ENCODE results near the gene GTF2A1.

Gene GTF2A1

DNA sequence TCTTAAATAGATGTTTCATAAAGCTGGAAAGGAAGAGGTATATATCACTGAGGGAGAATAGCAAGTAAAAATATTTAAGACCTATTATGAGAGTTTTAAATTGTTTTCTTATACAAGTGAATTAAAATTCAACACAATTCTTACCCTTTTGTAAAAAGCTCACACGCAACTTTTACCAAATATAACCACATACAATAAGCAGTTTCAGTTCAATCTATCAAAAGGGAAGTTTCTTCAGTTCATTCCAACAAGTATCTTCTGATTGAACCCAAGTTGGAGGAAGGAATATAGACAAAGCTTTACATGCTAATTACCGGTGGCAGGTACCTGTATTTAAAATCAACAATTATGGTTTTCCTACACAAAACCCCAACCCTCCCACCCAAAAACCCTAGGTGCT, 41.1 kb downstream of the GTF2A1 start:
- DNase-seq = no peak

DNA sequence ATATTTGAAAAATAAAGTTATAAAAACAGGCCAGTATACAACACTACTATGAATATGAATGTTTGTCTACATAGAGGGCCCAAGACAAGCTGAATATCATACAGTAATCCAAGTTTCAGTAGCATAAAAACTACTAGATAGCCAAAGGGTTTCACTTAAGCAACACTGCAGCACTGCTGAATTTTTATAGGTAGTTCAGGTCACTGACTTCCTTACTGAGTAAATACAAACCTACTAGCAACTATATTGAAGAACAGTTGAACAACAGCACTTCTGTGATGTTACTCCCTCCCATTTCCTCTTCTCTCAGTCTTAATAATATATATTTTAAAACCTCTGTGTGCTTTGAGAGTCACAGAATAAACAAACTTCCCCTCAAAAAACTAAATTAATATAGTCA, 42.7 kb downstream of the GTF2A1 start:
- DNase-seq = no peak

DNA sequence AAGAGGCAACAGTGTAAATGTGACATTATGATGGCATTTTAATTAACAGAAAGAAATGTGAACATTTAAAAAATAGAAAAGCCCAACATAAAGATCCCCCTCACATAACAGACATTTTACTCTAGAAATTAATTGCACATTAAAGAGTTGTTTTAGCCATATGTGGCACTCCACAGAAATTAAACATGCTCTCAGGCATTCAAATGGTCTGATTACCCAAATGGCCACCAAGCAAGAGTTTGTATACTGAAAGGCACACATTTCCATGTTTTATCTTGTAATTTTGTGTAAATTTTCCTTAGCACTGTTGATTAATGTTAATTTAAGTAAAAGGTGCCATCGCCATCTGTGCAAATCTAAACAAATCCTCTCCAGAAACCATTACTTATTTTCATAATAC, 43.5 kb downstream of the GTF2A1 start:
- DNase-seq = no peak

DNA sequence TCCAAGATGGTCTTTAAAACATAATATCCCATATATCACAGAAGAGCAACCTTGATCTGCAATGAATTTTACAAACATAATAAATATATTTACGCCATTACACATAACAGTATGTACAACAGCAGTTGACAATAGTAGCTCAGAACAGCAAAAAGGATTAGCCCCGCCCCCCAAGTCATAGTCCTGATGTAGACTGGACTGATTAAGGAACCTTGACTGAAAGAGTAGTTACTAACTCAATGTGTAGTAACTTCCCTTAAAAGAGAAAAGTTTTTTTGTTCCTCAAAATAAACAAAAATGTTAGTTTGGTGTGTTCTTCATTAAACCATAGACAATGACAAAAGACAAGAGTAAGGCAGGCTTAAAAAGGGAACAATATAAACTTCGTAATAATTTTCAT, 44.5 kb downstream of the GTF2A1 start:
- DNase-seq = no peak

- no peak for DNase-seq
Measured at GRCh38 chr14:81172881-81173280, 47.9 kb downstream of the GTF2A1 start.

- DNase-seq = no peak
Measured at GRCh38 chr14:81172353-81172752, 48.4 kb downstream of the GTF2A1 start.

DNA sequence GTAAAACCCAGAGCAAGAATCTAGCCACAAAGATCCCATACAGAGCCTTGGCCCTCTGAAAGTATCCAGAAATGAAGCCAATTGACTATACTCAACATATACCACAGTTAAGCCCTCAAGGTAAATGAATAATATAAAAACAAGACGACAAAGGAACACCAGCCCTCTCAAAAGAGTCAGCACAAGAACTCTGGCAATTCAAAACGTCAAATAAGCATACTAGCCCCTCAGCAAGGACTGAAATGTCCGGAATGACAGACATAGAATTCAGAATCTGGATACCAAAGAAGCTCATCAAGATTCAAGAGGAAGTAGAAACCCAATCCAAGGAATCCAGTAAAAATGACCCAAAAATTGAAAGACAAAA, 49.9 kb downstream of the GTF2A1 start:
- no peak for DNase-seq

DNA sequence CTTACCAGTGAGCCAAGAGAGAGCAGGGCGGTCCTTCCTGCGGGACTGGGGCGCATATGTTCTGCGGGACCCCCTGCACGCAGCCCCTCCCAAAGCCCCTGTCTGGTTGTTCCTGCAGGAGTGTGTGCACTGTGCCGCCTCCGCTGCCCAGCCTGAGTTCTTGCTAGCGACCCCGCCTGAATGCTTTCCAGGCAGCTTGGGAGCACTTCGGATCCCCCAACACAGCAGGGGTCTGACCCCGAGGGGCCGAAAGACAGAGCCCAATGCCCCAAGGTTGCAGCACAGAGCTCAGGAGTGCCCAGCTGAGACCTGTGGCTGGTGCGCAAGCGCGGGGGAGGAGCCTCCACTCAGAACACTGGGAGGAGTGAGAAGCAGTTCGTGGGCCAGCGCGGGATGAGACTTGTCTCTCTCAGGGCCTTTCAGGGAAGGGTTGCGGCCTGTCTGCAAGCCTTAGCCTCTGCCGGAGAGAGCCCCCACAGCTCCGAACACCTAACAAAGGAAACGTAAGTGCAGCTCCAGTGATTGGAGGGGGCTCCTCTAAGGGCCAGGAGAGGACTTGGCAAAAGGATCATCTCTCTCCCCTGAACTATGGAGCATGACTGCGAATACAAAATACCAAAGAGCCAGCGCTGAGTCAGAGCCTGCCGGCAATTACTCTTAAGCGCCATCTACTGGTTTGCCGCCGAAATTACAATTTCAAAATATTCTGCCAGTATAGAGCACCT, 50.5 kb downstream of the GTF2A1 start:
- peak; percentile 97 for DNase-seq

DNA sequence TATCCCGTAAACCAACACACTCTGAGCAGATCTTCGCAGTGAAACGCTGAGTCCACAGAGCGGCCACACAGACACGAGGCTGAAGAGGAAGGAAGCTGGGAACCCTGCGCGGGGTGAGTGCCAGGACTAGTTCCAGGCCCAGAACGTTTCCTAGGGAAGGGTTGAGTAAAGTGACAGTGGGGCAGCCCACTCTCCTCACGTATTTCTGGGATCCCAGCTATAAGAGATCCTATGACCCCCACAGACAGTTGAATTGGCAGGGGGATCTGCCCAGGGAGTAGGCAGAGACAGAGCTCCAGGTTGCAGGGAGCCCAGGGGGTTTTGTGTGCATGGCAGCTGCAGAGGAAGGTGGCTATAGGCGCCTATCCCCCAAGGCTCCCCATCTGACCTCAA, 51.1 kb downstream of the GTF2A1 start:
- DNase-seq = no peak

GRCh38 chr14:81169267-81169666, 51.5 kb downstream of the GTF2A1 start:
- DNase-seq = no peak

GRCh38 chr14:81166121-81166520, 54.6 kb downstream of the GTF2A1 start:
- no peak for DNase-seq

DNA sequence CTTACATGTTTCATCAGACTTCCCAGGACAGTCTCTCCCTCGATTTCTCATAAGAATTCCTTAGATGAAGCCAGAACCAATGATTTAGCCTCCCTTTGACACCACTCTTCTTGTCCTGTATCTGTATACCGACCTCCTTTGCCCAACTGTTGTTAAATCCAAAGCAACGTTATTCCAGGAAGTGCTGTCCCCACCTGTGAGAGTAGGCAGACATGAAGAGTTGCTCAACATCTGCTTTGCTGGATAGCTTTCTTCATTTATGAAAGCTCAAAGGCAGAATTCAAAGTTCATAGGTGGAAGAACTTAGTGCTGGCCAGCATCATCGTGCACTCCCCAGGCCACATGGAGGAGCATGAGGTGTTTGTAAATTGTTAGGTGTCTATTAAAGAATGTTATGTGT, 55.6 kb downstream of the GTF2A1 start:
- no peak for DNase-seq

GRCh38 chr14:81164167-81164774, 56.5 kb downstream of the GTF2A1 start:
- no peak for DNase-seq

DNA sequence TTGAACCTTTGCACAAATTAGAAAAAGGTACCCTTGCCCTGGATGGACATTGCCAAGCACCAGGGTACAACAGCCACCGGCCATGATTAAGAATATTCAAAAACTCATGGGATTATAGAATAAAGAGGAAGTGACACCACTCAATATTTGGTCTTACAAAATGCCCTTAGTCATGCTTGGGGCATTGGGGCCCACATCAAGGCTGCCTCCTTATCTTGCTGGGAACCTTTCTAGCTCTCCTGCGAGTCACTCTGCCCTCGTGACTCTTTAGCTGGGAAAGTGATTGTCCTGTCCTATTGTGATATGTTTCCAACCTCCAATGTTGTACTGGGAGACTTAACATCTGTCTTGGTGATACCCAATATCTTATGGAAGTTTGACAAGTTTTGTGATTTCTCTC, 57.8 kb downstream of the GTF2A1 start:
- no peak for DNase-seq

DNA sequence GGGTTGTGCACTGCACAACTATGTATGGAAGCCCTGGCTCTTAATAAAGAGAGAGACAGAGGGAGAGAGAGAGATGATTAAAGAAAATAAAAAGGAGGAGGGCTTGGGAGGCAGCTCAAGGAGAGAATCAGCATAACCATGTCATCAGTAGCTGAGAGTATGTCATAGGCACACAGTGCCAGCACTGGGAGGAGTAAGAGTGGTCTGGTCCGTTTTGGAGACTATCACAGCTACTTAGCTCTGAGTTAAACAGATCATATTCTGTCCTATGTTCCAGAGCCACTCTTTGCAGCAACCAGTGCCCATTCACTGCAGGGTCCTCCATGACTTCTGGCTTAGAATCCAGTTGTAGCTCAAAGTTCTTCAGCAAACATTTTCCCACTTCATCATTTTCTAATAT, 59.0 kb downstream of the GTF2A1 start:
- DNase-seq = no peak

DNA sequence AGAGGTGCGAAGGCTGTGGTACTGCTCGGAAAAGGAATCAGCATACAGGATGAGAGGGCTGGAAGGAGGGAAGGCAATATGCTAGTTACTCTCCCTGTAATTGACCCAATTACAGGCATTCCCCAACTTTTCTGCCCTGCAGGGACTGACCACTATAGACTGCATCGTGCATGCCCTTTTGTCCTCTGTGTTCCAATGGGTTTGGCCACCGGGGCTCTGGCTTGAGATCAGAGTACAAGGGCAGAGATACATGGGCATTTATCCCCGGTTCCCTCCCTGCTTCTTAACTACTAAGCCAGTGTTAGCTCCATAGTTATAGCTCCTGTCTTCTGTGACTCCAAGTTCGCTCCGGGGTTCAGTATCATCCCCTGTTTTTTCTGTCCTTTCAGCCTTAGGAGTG, 59.7 kb downstream of the GTF2A1 start:
- DNase-seq = no peak

DNA sequence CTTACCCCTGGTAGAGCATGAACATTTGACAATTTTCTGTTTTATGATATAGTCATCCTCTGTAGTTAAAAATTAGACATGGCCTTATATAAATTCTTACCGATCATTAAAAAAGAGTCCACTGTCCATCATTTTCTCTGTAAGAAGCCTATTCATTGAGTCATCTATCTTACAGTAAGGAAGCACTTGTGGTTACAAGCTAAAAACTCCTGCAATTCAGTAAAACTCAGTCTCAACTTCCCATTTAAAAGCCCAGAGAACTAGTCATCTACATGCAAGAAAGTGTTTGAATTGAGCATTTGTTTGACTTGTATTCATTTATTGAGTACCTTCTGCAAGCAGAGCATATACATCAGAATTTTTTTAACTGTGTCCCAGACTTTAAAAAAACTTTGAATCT, 63.3 kb downstream of the GTF2A1 start:
- DNase-seq = no peak

- DNase-seq = no peak
Measured at GRCh38 chr14:81153187-81153586, 67.6 kb downstream of the GTF2A1 start.

GRCh38 chr14:81148635-81149034, 72.1 kb downstream of the GTF2A1 start:
- no peak for DNase-seq

DNA sequence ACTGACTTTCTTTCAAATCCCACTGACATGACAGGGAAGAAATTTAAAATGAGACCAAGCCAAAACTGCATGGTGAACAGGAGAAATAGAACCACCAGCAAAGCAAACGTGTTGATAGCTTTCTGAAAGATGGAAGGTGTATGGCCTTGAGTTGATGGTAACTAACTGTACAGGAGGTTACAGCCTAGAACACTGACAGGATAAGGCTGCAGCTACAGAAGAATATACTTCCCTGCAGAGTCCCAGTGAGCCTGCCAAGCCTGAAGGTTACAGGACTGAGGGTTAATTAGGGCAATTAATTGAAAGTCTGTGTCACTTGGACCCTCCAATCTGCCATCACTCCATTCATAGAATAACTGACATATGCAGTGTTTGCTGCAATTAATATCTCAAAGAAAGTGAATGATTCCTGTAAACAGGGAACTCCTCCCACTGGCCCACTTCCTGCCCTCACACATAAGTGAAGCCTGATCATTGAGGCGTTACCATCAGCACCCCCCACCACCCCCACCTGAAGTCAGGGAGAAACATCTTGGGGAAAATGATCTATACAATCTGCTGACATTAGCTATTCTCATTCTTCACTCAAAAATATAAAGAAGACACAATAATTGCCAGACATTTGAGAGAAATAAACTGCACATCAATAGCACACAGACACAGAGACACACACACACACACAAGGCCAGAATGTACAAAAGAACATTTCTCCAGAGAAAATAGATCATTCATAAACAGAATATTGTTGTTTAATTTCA, 73.4 kb downstream of the GTF2A1 start:
- DNase-seq = no peak

DNA sequence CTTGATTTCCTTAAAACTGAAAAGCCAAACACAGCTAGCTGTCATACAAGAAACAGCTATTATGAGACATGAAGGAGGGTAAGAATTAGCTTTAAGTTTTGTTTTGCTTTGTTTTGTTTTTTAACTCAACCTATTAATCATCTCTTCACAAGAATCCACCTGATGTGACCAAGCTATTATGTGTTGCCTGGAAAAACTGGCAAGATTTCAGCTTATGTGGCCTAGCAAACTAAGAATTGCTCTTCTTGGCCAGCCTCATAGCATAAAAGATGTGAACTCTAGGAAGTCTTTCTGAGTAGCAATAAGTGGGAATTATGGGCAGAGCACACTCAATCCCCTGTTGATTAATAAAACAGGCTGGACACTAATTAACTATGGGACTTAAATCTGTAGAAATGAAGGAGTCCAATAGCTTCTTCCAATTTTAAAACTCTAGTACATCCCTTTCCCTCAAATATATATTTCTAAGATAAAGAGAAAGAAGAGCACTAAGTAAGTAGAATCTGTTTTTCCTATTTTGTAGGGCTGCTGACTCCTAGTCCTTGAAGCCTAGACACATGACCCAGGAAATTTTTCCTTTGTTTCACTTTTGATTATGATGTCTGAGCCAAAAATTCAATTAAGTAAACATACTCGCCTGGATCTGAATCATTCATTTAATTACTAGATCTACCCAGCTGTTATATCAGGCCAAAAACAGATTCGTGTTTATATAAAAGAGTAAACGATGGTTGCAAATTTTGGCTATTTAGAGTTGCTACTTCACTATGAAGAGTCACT, 75.7 kb downstream of the GTF2A1 start:
- DNase-seq = no peak

DNA sequence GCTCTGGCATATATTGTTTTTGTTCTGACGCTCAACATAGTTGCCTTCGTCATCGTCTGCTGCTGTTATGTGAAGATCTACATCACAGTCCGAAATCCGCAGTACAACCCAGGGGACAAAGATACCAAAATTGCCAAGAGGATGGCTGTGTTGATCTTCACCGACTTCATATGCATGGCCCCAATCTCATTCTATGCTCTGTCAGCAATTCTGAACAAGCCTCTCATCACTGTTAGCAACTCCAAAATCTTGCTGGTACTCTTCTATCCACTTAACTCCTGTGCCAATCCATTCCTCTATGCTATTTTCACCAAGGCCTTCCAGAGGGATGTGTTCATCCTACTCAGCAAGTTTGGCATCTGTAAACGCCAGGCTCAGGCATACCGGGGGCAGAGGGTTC, 77.0 kb downstream of the GTF2A1 start:
- DNase-seq = no peak

- no peak for DNase-seq
Measured at GRCh38 chr14:81141426-81141825, 79.3 kb downstream of the GTF2A1 start.

Data from right kidney (tissue), 1 donor.